ENCODE results near the gene SEMA7A.

DNA sequence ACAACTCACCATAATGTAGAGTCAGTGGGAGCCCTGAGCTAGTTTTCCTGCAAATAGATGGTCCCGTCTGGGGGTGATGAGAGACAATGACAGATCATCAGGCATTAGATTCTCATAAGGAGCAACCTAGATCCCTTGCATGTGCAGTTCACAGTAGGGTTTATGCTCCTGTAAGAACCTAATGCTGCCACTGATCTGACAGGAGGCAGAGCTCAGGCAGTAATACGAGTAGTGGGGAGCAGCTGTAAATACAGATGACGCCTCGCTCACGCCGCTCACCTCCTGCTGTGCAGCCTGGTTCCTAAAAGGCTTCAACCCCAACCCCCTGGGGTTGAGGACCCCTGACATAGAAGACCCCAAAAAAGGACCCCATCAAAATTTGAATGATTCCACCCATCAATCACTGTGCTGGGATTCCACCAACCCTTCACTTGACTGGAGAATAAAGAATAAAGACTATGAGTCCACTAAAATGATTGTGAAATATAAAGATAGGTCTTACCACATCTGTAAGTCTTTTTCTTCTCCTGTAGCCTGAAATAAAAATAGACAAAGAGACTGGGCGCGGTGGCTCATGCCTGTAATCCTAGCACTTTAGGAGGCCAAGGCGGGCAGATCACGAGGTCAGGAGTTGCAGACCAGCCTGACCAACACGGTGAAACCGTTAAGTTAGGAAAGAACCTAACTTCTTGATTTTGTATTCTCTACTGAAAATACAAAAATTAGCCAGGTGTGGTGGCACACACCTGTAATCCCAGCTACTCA lies 37.1 kb upstream of the SEMA7A start:
- TF ChIP-seq, protein P1, sequence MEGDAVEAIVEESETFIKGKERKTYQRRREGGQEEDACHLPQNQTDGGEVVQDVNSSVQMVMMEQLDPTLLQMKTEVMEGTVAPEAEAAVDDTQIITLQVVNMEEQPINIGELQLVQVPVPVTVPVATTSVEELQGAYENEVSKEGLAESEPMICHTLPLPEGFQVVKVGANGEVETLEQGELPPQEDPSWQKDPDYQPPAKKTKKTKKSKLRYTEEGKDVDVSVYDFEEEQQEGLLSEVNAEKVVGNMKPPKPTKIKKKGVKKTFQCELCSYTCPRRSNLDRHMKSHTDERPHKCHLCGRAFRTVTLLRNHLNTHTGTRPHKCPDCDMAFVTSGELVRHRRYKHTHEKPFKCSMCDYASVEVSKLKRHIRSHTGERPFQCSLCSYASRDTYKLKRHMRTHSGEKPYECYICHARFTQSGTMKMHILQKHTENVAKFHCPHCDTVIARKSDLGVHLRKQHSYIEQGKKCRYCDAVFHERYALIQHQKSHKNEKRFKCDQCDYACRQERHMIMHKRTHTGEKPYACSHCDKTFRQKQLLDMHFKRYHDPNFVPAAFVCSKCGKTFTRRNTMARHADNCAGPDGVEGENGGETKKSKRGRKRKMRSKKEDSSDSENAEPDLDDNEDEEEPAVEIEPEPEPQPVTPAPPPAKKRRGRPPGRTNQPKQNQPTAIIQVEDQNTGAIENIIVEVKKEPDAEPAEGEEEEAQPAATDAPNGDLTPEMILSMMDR (IDR thresholded peaks at IDR 0.05), result no peak
- TF ChIP-seq POLR2A (IDR thresholded peaks at IDR 0.05), result no peak

Data from vagina (tissue), 2 donors.